Adrenal gland (tissue), 12 donors: Measurements from ENCODE around the gene KCNAB2. TPM values are rescaled to one million over a fixed set of nuclear protein-coding genes. Genes with fewer than 3 reads are reported as not detected.

Experiments used
- DNase-seq, 7 donors: peaks; one replicate each; pipeline ENCODE4 v3.0.0-alpha.2; 2019 to 2020
- H3K27ac ChIP-seq, 5 donors: fragments of 200-600 bp; sonication (generic) in 4 of 5; 1 replicate in 3 of 5; 2 replicates in 2 of 5; pipeline versions ENCODE4 v1.5.1 to v1.8.0; 2016 to 2020; ENCODE audit warnings: mild to moderate bottlenecking in 1 of 5
- H3K27me3 ChIP-seq: fragments of 200-600 bp; 2 replicates; pipeline ENCODE4 v1.8.0; 2021
- H3K36me3 ChIP-seq, 2 donors: fragments of 200-600 bp; replicated peaks in 1 of 2; 1 replicate in 1 of 2; 2 replicates in 1 of 2; pipeline versions ENCODE4 v1.5.1 to v1.8.0; 2018 to 2022
- H3K4me1 ChIP-seq, 2 donors: fragments of 200-600 bp; replicated peaks in 1 of 2; 1 replicate in 1 of 2; 2 replicates in 1 of 2; pipeline versions ENCODE4 v1.5.1 to v1.8.0; 2018 to 2021
- H3K4me3 ChIP-seq, 4 donors: fragments of 200-600 bp; sonication (generic) in 3 of 4; one replicate each; pipeline ENCODE4 v1.5.1; 2016 to 2018
- H3K9me3 ChIP-seq, 3 donors: fragments of 200-600 bp; sonication (generic) in 1 of 3; replicated peaks in 1 of 3; 1 replicate in 2 of 3; 2 replicates in 1 of 3; pipeline versions ENCODE4 v1.5.1 to v1.8.0; 2016 to 2021
- CTCF ChIP-seq, 6 experiments: fragments of 450-650 bp in 4 of 6; fragments of 200-600 bp in 2 of 6; sonication (generic) in 1 of 6; IDR thresholded peaks; 1 replicate in 5 of 6; 2 replicates in 1 of 6; pipeline versions ENCODE4 v1.5.1 to v1.8.0; 2016 to 2021; ENCODE audit warnings: antibody characterized with exemption in 6 of 6, mild to moderate bottlenecking in 2 of 6, moderate library complexity in 1 of 6
- POLR2A ChIP-seq, 2 donors: fragments of 450-650 bp; IDR thresholded peaks; one replicate each; pipeline ENCODE4 v1.6.1; 2017; ENCODE audit warnings: antibody characterized with exemption in 2 of 2, mild to moderate bottlenecking in 2 of 2, moderate library complexity in 1 of 2
- WGBS, 4 donors: extraction: QIAGEN DNeasy Blood & Tissue Kit in 2 of 4; methylation state at CpG; one replicate each; pipeline versions ENCODE4 v1.1.5 to v1.1.7; 2013 to 2017; 5-methylcytosine and 5-hydroxymethylcytosine counted together
- intact Hi-C, 2 donors: fragments of 100-400 bp; cut with DNase I; formaldehyde crosslinking; loops; one replicate each; pipeline versions ENCODE4 v1.14.1 to v1.15.0; 2022 to 2023
- polyA plus RNA-seq, 3 donors: library from polyadenylated mRNA; stranded (reverse); fragments of 200-250 nt in 2 of 3; fragments of 350-450 nt in 1 of 3; fragmentation: Illumina TruSeq in 1 of 3; extraction: RNeasy Lipid Tissue Mini Kit (QIAGEN cat#74804) in 1 of 3; gene quantifications; one replicate each; pipeline ENCODE4 v1.2.3, GENCODE V29; 2013 to 2014
- total RNA-seq, 9 donors: library from RNA; depleted of rRNA in 4 of 9; stranded (reverse); fragments of >200 nt in 4 of 9; fragments of 120-200 nt in 1 of 9; fragmentation: NEBNext Ultra II Directional in 1 of 9; extraction: Animal tissue kit (Norgen Biotek cat#: 25700) in 1 of 9; gene quantifications; one replicate each; pipeline versions ENCODE4 v1.1.0 to v1.2.4, GENCODE V29; 2013 to 2023
- donor health status: healthy with polysubstance abuse.
- donor health status: Bipolar disorder and iron deficiency.
- donor health status: DM: yes; HTN: yes; CAD: no.
- donor health status: DM: no; HTN: no; CAD: no.
- donor health status: DM: no; HTN: no; CAD: no.
- donor health status: DM: yes; HTN: yes; CAD: no.

Gene KCNAB2
- total and polyA plus RNA-seq, 12 donors = 2.2 to 48.0 (median 16.8) TPM

- no peak for DNase-seq
- H3K9me3 ChIP-seq = no peaks in the 10 kb centered on the region
- no peak overlapping the region for H3K27ac ChIP-seq
- H3K4me1 ChIP-seq = no peaks in the 10 kb centered on the region
- no peaks in the 10 kb centered on the region for H3K27me3 ChIP-seq
- H3K36me3 ChIP-seq = no peaks in the 10 kb centered on the region
- 73 to 82% (median 78%) methylated on average over 7 to 10 of the region's 10 CpGs for WGBS, 4 donors
- intact Hi-C loops = no loop called here
- H3K4me3 ChIP-seq = no peak overlapping the region
- TF ChIP-seq POLR2A (IDR thresholded peaks at IDR 0.05) (no peak), CTCF (IDR thresholded peaks at IDR 0.05) (no peak)
Observed at GRCh38 chr1:6082430-6082971, 36.8 kb downstream of the KCNAB2 start.

GRCh38 chr1:6083385-6083784, 37.7 kb downstream of the KCNAB2 start:
- H3K4me3 ChIP-seq = no peak overlapping the region
- TF ChIP-seq POLR2A (IDR thresholded peaks at IDR 0.05) (no peak), CTCF (IDR thresholded peaks at IDR 0.05) (no peak)
- H3K4me1 ChIP-seq = no peaks in the 10 kb centered on the region
- no peak overlapping the region for H3K27ac ChIP-seq
- no peaks in the 10 kb centered on the region for H3K27me3 ChIP-seq
- intact Hi-C loops = no loop called here
- H3K9me3 ChIP-seq = no peaks in the 10 kb centered on the region
- no peak for DNase-seq
- 84 to 90% (median 85%) methylated on average over 6 to 18 of the region's 18 CpGs for WGBS, 4 donors
- H3K36me3 ChIP-seq = no peaks in the 10 kb centered on the region

GRCh38 chr1:6083801-6084446, 38.2 kb downstream of the KCNAB2 start:
- H3K9me3 ChIP-seq = no peaks in the 10 kb centered on the region
- no peaks in the 10 kb centered on the region for H3K4me1 ChIP-seq
- no peaks in the 10 kb centered on the region for H3K36me3 ChIP-seq
- H3K27ac ChIP-seq = no peak overlapping the region
- 74 to 85% (median 80%) methylated on average over 11 to 12 of the region's 12 CpGs for WGBS, 4 donors
- no peak for DNase-seq
- intact Hi-C loops = no loop called here
- no peak overlapping the region for H3K4me3 ChIP-seq
- H3K27me3 ChIP-seq = no peaks in the 10 kb centered on the region
- no peak for TF ChIP-seq POLR2A (IDR thresholded peaks at IDR 0.05)
- TF ChIP-seq CTCF (IDR thresholded peaks at IDR 0.05) = no peak

GRCh38 chr1:6084781-6085495, 39.2 kb downstream of the KCNAB2 start:
- no peak for TF ChIP-seq CTCF (IDR thresholded peaks at IDR 0.05)
- no peak for TF ChIP-seq POLR2A (IDR thresholded peaks at IDR 0.05)
- DNase-seq = no peak
- H3K27ac ChIP-seq = no peak overlapping the region
- no peaks in the 10 kb centered on the region for H3K27me3 ChIP-seq
- intact Hi-C loops = no loop called here
- 88 to 92% (median 90%) methylated on average over 16 to 18 of the region's 18 CpGs for WGBS, 4 donors
- no peaks in the 10 kb centered on the region for H3K4me1 ChIP-seq
- H3K36me3 ChIP-seq = no peaks in the 10 kb centered on the region
- H3K9me3 ChIP-seq = no peaks in the 10 kb centered on the region
- no peak overlapping the region for H3K4me3 ChIP-seq
